ENCODE results near the gene USH2A. TPM values are rescaled to one million over a fixed set of nuclear protein-coding genes. Genes with fewer than 3 reads are reported as not detected.
A peak's percentile ranks its signal among the peaks of the same experiment; 100 is the strongest.

USH2A gene
- total RNA-seq, 1 experiment from 2014 or later = 0.02 TPM

GRCh38 chr1:216290074-216290473, 133.2 kb downstream of the USH2A start:
- DNase-seq (ENCODE audit: extremely low read depth, low read depth) = no peak

GRCh38 chr1:216285052-216285451, 138.2 kb downstream of the USH2A start:
- DNase-seq (ENCODE audit: extremely low read depth, low read depth) = no peak

DNA sequence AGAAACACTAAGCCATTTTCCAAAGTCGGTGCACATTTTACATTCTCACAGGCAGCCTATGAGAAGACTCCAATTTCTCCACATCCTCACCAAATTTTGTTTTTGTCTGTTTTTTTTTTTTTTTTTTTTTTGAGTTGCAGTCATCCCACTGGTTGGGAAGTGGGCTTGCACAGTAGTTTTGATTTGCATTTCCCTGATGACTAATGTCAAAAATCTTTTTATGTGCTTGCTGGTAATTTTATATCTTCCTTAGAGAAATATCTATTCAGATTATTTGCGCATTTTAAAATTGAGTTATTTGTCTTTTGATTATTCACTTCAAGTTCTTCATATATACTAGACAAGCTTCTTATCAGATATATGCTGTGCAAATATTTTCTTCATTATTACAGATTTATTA, 141.5 kb downstream of the USH2A start:
- no peak for DNase-seq (ENCODE audit: extremely low read depth, low read depth)

DNA sequence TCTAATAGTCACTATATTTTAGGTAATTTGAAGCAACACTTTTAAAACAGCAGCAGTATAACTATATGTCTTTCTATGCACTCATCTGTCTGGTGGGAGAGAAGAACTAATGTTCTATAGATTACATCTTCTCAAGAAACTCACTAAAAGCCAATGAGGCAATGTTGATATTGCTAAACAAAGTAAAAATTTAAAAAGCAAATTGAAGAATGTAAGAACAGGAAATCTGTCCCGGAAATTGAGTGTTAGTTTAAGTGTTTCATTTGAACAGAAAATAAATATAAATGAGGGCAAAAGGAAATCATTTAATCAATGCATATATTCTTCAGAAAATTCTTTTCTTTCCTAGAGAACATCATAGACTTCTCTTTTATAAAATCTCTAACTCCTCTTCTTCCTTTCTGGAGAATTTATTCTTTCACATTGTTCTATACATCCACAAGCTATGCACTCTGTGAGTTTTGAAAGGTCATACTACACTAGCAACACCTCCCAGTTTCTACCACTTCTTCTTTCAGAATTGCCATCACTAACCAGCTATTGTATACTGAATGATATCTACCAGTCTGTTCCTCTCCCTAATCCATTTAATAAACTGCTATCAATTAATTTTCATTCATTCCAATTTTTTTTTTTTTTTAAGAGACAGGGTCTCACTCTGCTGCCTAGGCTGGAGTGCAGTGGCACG, 153.0 kb downstream of the USH2A start:
- DNase-seq (ENCODE audit: extremely low read depth, low read depth) = no peak

DNA sequence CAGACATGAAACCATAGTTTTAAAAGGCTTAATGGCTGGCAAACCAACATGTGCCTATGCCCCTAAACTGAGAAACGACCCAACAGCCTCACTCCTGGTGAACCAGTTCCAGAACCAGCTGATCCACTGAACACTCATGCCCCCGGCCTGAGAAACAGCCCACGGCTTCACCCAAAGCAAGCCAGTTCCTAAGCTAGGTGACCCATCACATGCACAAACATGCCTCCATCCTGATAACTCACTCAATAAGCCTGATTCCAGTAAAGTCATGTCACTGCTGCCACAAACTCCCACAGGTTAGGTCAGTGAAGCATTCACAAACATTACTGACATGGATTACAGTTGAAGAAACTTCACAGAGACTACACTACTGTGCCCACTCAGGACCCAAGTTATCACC, 161.6 kb downstream of the USH2A start:
- DNase-seq (ENCODE audit: extremely low read depth, low read depth) = no peak

DNA sequence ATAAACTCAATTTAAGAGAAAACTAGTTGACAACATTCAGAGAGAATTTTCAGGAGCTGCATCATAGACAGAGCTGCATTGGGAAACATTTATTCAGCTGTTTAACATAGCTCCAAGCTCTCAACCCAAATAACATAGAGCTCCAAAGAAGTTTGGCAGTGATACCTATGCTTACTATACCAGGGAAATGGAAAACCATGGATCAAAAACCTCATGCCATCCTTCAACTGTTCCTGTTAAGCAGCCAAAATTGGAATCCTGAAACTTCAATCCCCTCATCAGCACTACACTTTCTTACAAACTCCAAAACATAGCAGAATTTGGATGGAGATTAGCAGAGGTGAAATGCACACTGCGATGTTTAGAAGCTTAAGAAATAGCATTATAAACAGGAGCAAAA, 164.4 kb downstream of the USH2A start:
- no peak for DNase-seq (ENCODE audit: extremely low read depth, low read depth)

GRCh38 chr1:216258386-216258785, 164.9 kb downstream of the USH2A start:
- no peak for DNase-seq (ENCODE audit: extremely low read depth, low read depth)

DNA sequence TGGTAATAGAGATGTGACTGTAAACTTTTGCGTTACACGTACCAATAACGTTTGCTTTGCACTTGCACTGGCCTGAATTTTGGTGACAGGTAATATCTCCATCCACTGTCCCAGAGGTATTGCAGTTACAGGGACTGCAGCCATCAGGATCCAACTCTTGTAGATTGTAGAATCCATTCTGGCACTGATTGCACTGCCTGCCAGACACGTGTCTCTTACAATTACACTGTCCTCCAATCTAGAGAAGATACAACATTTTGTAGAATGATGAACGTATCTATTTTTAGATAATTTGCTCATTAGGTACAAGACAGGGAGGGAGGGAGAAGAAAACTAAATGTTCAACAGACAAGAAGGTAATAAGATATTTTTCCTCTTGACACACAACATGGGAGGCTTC, 172.4 kb downstream of the USH2A start:
- no peak for DNase-seq (ENCODE audit: extremely low read depth, low read depth)

DNA sequence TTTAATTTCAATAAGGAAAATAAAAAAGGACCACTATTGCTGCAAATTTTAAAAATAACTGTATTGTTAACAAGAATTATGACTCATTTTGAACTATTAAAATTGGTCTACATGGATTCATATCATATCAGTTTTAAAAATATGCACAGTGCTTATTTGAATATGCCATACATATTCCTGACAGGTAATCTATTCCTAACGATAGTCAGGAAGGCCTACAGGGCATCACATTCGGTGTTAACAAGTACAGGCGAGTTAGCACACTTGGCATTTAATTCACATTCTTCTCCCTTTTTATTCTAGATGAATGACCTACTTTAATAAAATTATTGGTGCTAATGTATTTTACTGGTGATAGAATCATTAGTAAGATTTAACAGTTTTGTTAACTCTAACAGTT, 174.6 kb downstream of the USH2A start:
- DNase-seq (ENCODE audit: extremely low read depth, low read depth) = no peak

DNA sequence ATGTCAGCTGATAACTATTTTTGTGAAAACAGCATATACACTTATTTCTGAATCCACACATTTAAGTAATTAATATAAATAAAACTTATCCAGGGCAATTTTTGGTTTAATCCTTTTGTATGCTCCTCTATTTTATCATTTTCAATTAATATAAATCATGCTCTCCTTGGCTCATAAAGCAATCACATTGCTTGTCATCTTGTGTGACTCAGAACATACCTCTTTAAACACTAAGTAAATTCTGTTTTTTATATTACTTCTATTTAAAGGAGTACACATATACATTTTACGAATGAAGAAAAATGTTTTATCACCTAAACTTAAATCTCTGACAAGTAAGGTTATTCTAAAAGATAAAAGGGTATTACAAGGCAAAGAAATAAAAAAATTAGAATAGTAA, 175.3 kb downstream of the USH2A start:
- no peak for DNase-seq (ENCODE audit: extremely low read depth, low read depth)

- DNase-seq (ENCODE audit: extremely low read depth, low read depth) = no peak
These were observed 176.6 kb downstream of the USH2A start for GRCh38 chr1:216246577-216247203.

- DNase-seq (ENCODE audit: extremely low read depth, low read depth) = no peak
These were observed 184.4 kb downstream of the USH2A start for GRCh38 chr1:216238844-216239243.

GRCh38 chr1:216237927-216238542, 185.2 kb downstream of the USH2A start:
- DNase-seq (ENCODE audit: extremely low read depth, low read depth) = no peak

DNA sequence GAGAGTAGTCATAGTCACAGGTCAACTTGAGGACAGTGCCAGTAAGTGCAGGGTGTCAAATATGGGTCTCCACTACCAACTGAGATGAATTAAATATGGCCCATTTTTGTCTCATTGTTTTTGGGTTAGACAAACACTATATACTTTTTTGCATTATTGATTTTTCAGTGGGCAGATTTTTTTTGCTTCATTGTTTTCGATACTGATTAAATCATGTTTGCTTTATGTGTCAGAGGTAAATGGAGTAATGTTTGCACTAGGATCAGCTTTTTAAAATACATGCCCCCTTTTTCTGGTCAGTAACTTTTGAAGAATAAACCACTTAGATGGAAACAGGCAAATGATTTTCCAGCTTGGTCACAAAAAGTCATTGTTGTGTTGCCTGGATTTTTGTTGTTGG, 199.0 kb downstream of the USH2A start:
- no peak for DNase-seq (ENCODE audit: extremely low read depth, low read depth)

DNA sequence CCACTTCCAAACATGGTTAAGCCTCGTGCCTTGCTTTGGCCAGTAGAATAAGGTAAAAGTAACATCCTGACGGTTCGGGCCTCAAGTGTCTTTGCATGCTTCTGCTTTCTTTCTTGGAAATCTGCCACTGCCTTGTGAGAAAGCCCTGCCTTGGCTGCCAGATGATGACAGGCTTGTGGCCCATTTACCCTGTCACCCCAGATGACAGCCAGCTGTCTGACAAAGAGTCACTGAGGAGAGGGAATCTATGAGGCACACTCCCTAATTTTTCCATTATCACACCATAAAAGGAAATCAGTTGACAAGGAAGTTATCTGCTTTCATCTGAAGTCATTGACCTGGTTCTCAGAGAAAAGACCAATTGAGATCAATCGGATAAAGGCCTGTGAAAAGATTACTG, 199.8 kb downstream of the USH2A start:
- no peak for DNase-seq (ENCODE audit: extremely low read depth, low read depth)

- DNase-seq (ENCODE audit: extremely low read depth, low read depth) = no peak
These were observed 201.0 kb downstream of the USH2A start for GRCh38 chr1:216222288-216222687.

GRCh38 chr1:216221260-216221700, 202.0 kb downstream of the USH2A start:
- DNase-seq (ENCODE audit: extremely low read depth, low read depth) = peak; percentile 85

GRCh38 chr1:216216305-216216704, 206.9 kb downstream of the USH2A start:
- no peak for DNase-seq (ENCODE audit: extremely low read depth, low read depth)

GRCh38 chr1:216215169-216215568, 208.1 kb downstream of the USH2A start:
- no peak for DNase-seq (ENCODE audit: extremely low read depth, low read depth)

GRCh38 chr1:216212826-216213225, 210.4 kb downstream of the USH2A start:
- no peak for DNase-seq (ENCODE audit: extremely low read depth, low read depth)

- DNase-seq (ENCODE audit: extremely low read depth, low read depth) = peak; percentile 12
These were observed 213.2 kb downstream of the USH2A start for GRCh38 chr1:216210081-216210480.

- DNase-seq (ENCODE audit: extremely low read depth, low read depth) = no peak
These were observed 214.1 kb downstream of the USH2A start for GRCh38 chr1:216209125-216209524.
